Transverse colon (tissue), 4 donors: Measurements from ENCODE around the gene TMTC1. TPM values are rescaled to one million over a fixed set of nuclear protein-coding genes. Genes with fewer than 3 reads are reported as not detected.
A peak's percentile ranks its signal among the peaks of the same experiment; 100 is the strongest.
"Not testable (repeated sequence)": the region's sequence is repeated elsewhere in the genome, so short reads cannot be mapped to it uniquely, and the experiment has no call there.

ENCODE experiments used
- DNase-seq: peaks from one replicate; pipeline ENCODE4 v3.0.0-alpha.2; 2019
- H3K27ac ChIP-seq, 4 donors: fragments of 200-600 bp; sonication (generic); 2 replicates each; pipeline ENCODE4 v1.5.1; 2016 to 2018; ENCODE audit warnings: inconsistent platforms in 4 of 4
- H3K27me3 ChIP-seq: fragments of 200-600 bp; sonication (generic); 2 replicates; pipeline ENCODE4 v1.5.1; 2017; ENCODE audit warnings: inconsistent platforms
- H3K36me3 ChIP-seq, 4 donors: fragments of 200-600 bp; sonication (generic); 2 replicates each; pipeline ENCODE4 v1.5.1; 2017 to 2019; ENCODE audit warnings: inconsistent platforms in 4 of 4
- H3K4me1 ChIP-seq, 4 donors: fragments of 200-600 bp; sonication (generic); 2 replicates each; pipeline ENCODE4 v1.5.1; 2017 to 2020; ENCODE audit warnings: inconsistent platforms in 4 of 4
- H3K4me3 ChIP-seq, 4 donors: fragments of 200-600 bp; sonication (generic); 1 replicate in 1 of 4; 2 replicates in 3 of 4; pipeline versions ENCODE4 v1.5.1 to v1.6.1; 2017 to 2019; ENCODE audit warnings: inconsistent platforms in 4 of 4
- H3K9me3 ChIP-seq, 2 donors: fragments of 200-600 bp; sonication (generic); 2 replicates each; pipeline ENCODE4 v1.5.1; 2017 to 2019; ENCODE audit warnings: inconsistent platforms in 2 of 2
- EP300 ChIP-seq: sonication (generic); formaldehyde crosslinking; IDR thresholded peaks from one replicate; pipeline ENCODE4 v1.6.1; 2017; ENCODE audit warnings: antibody characterized with exemption, low read depth
- POLR2A ChIP-seq: fragments of 450-650 bp; IDR thresholded peaks from one replicate; pipeline ENCODE4 v1.6.1; 2016; ENCODE audit warnings: antibody characterized with exemption, mild to moderate bottlenecking, moderate library complexity
- POLR2AphosphoS5 ChIP-seq, 3 donors: sonication (generic); formaldehyde crosslinking; IDR thresholded peaks; one replicate each; pipeline ENCODE4 v1.6.1; 2016; ENCODE audit warnings: antibody characterized with exemption in 3 of 3
- WGBS, 2 donors: methylation state at CpG; one replicate each; pipeline ENCODE4 v1.1.5; 2018; ENCODE audit warnings: low coverage in 1 of 2; 5-methylcytosine and 5-hydroxymethylcytosine counted together
- in situ Hi-C, 4 donors: fragments of 200-750 bp; cut with MboI; loops; one replicate each; pipeline versions ENCODE4 v1.15.0 to v1.15.1; 2017; ENCODE audit warnings: low sequenced_read_pairs in 3 of 4, low pct_ligation_motif_present in 1 of 4, low pct_unique_long_range_greater_than_20kb in 1 of 4
- intact Hi-C: fragments of 100-400 bp; cut with DNase I; formaldehyde crosslinking; loops from one replicate; pipeline ENCODE4 v1.15.1; 2023; ENCODE audit warnings: low total_unique reads
- total RNA-seq, 4 donors: library from RNA; depleted of rRNA; stranded (reverse); fragments of >200 nt; gene quantifications; one replicate each; pipeline ENCODE4 v1.1.0, GENCODE V29; 2016
- TF ChIP-seq, protein P1 (sequence below), 5 experiments: fragments of 200-600 bp in 3 of 5; fragments of 450-650 bp in 2 of 5; sonication (generic) in 3 of 5; IDR thresholded peaks; 1 replicate in 2 of 5; 2 replicates in 3 of 5; pipeline ENCODE4 v1.5.1; 2016 to 2017; ENCODE audit warnings: antibody characterized with exemption in 5 of 5, inconsistent platforms in 3 of 5, mild to moderate bottlenecking in 2 of 5, moderate library complexity in 1 of 5

The TMTC1 gene
- total RNA-seq, 4 donors from 2014 or later = 10.2 to 26.9 (median 16.9) TPM

- H3K27ac ChIP-seq = no peak overlapping the region
- intact Hi-C loops = no loop called here
- H3K4me3 ChIP-seq = no peak overlapping the region
- no peaks in the 10 kb centered on the region for H3K9me3 ChIP-seq
- 78% methylated on average over 8 of the region's 8 CpGs; no CpG with 5 or more reads in 1 of the 2 donors for WGBS, 2 donors
- no peaks in the 10 kb centered on the region for H3K27me3 ChIP-seq
- in situ Hi-C loops = no loop called here
- TF ChIP-seq POLR2A (no peak), POLR2AphosphoS5 (IDR thresholded peaks at IDR 0.05) (no peak), EP300 (no peak)
- TF ChIP-seq, protein P1, sequence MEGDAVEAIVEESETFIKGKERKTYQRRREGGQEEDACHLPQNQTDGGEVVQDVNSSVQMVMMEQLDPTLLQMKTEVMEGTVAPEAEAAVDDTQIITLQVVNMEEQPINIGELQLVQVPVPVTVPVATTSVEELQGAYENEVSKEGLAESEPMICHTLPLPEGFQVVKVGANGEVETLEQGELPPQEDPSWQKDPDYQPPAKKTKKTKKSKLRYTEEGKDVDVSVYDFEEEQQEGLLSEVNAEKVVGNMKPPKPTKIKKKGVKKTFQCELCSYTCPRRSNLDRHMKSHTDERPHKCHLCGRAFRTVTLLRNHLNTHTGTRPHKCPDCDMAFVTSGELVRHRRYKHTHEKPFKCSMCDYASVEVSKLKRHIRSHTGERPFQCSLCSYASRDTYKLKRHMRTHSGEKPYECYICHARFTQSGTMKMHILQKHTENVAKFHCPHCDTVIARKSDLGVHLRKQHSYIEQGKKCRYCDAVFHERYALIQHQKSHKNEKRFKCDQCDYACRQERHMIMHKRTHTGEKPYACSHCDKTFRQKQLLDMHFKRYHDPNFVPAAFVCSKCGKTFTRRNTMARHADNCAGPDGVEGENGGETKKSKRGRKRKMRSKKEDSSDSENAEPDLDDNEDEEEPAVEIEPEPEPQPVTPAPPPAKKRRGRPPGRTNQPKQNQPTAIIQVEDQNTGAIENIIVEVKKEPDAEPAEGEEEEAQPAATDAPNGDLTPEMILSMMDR (IDR thresholded peaks at IDR 0.05) = no peak
- DNase-seq = no peak
- peaks cover 0 to 7% (median 2%) of the 10 kb centered on the region in 4 donors for H3K4me1 ChIP-seq
- no peaks in the 10 kb centered on the region for H3K36me3 ChIP-seq
These were observed 145.2 kb downstream of the TMTC1 start for GRCh38 chr12:29638528-29638927.

DNA sequence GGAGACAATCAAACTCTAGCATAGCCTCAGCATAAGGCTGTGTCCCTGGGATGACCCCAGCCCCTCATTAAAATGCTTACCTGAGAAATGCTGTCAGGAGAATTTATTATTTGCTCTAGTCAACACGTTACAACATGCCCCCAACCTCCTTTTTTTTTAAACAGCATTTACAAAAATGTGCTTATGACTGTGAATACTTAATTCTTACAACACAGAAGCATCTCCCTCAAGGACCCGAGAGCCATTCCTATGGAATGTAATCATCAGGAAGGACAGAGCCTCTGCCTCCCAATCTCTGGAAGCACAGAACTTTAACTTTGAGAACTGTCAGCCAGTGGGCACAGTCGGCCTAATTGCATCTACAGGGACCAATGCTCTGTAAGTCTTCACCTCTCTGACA lies 149.7 kb downstream of the TMTC1 start:
- Histone ChIP-seq H3K9me3 (no peaks in the 10 kb centered on the region), H3K4me3 (no peak overlapping the region), H3K27me3 (no peaks in the 10 kb centered on the region), H3K4me1 (no peaks in the 10 kb centered on the region), H3K27ac (no peak overlapping the region), H3K36me3 (no peaks in the 10 kb centered on the region)
- intact Hi-C loops (no loop called here), in situ Hi-C loops (no loop called here)
- no peak for TF ChIP-seq EP300
- no peak for TF ChIP-seq POLR2AphosphoS5 (IDR thresholded peaks at IDR 0.05)
- TF ChIP-seq POLR2A = no peak
- TF ChIP-seq, protein P1 (IDR thresholded peaks at IDR 0.05) = no peak
- DNase-seq = no peak
- 0 to 50% methylated on average over 1 to 3 of the region's 3 CpGs for WGBS, 2 donors

DNA sequence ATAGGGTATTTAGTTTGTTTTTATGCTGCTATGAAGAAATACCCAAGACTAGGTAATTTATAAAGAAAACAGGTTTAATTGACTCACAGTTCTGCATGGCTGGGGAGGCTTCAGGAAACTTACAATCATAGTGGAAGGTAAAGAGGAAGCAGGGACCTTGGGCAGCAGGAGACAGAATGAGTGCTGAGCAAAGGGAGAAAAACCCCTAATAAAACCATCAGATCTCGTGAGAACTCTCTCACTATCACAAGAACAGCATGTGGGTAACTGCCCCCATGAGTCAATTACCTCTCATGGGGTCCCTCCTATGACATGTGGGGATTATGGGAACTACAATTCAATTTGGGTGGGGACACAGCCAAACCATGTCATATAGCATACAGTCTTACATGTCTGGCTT lies 153.6 kb downstream of the TMTC1 start:
- H3K4me1 ChIP-seq = peaks cover 0 to 11% (median 5%) of the 10 kb centered on the region in 4 donors
- H3K9me3 ChIP-seq, H3K4me3 ChIP-seq, H3K36me3 ChIP-seq, H3K27me3 ChIP-seq, in situ Hi-C loops, DNase-seq, intact Hi-C loops, H3K27ac ChIP-seq: not testable (repeated sequence)
- WGBS, 2 donors = 48% methylated on average over 1 of the region's 1 CpG; no CpG with 5 or more reads in 1 of the 2 donors

- no peaks in the 10 kb centered on the region for H3K27me3 ChIP-seq
- no peak overlapping the region for H3K27ac ChIP-seq
- intact Hi-C loops (no loop called here), in situ Hi-C loops (no loop called here)
- WGBS, 2 donors = 53 to 70% methylated on average over 1 of the region's 1 CpG
- no peak for TF ChIP-seq EP300
- TF ChIP-seq, protein P1 (IDR thresholded peaks at IDR 0.05) = no peak
- no peak for TF ChIP-seq POLR2A
- TF ChIP-seq POLR2AphosphoS5 (IDR thresholded peaks at IDR 0.05) = no peak
- no peaks in the 10 kb centered on the region for H3K9me3 ChIP-seq
- H3K4me1 ChIP-seq = peaks cover 0 to 16% (median 10%) of the 10 kb centered on the region in 4 donors
- no peak for DNase-seq
- no peak overlapping the region for H3K4me3 ChIP-seq
- no peaks in the 10 kb centered on the region for H3K36me3 ChIP-seq
These were observed 156.5 kb downstream of the TMTC1 start for GRCh38 chr12:29627221-29627620.

GRCh38 chr12:29625359-29625953 lies 158.3 kb downstream of the TMTC1 start:
- H3K27ac ChIP-seq = peak overlapping the region in 2 of 4 donors; percentile 14 to 18
- intact Hi-C loops = no loop called here

More at GRCh38 chr12:29625359-29625953, 158.3 kb downstream of the TMTC1 start:
- in situ Hi-C loops = no loop called here
- DNase-seq = no peak
- peaks cover 0 to 16% (median 10%) of the 10 kb centered on the region in 4 donors for H3K4me1 ChIP-seq
- TF ChIP-seq EP300 = no peak
- no peak overlapping the region for H3K4me3 ChIP-seq
- H3K9me3 ChIP-seq = no peaks in the 10 kb centered on the region
- no peaks in the 10 kb centered on the region for H3K27me3 ChIP-seq
- no peaks in the 10 kb centered on the region for H3K36me3 ChIP-seq
- 20 to 28% methylated on average over 2 of the region's 2 CpGs for WGBS, 2 donors
